Right atrium auricular region (tissue), 2 donors: ENCODE measurements around the gene BCAR3. TPM values are rescaled to one million over a fixed set of nuclear protein-coding genes. Genes with fewer than 3 reads are reported as not detected.
A peak's percentile ranks its signal among the peaks of the same experiment; 100 is the strongest.

Source experiments
- DNase-seq: peaks from one replicate; pipeline ENCODE4 v3.0.0-alpha.2; 2019; ENCODE audit warnings: low spot score
- H3K27ac ChIP-seq, 2 donors: fragments of 200-600 bp; sonication (generic); 1 replicate in 1 of 2; 2 replicates in 1 of 2; pipeline ENCODE4 v1.5.1; 2016 to 2019
- H3K27me3 ChIP-seq, 2 donors: fragments of 200-600 bp; sonication (generic); one replicate each; pipeline versions ENCODE4 v1.5.1 to v1.6.0; 2017 to 2019
- H3K36me3 ChIP-seq: fragments of 200-600 bp; sonication (generic); one replicate; pipeline ENCODE4 v1.5.1; 2016
- H3K4me1 ChIP-seq, 2 donors: fragments of 200-600 bp; sonication (generic); one replicate each; pipeline versions ENCODE4 v1.5.1 to v1.6.0; 2017 to 2019
- H3K4me3 ChIP-seq, 2 donors: fragments of 200-600 bp; sonication (generic); 1 replicate in 1 of 2; 2 replicates in 1 of 2; pipeline ENCODE4 v1.5.1; 2017 to 2019; ENCODE audit warnings: mild to moderate bottlenecking in 1 of 2, moderate library complexity in 1 of 2
- H3K9me3 ChIP-seq, 2 donors: fragments of 200-600 bp; sonication (generic); one replicate each; pipeline ENCODE4 v1.5.1; 2019
- CTCF ChIP-seq, 2 donors: fragments of 200-600 bp; sonication (generic); IDR thresholded peaks; one replicate each; pipeline ENCODE4 v1.5.1; 2019; ENCODE audit warnings: antibody characterized with exemption in 2 of 2
- total RNA-seq, 2 donors: library from RNA; depleted of rRNA; stranded (reverse); fragments of >200 nt; gene quantifications; one replicate each; pipeline ENCODE4 v1.1.0, GENCODE V29; 2016

The BCAR3 gene
- total RNA-seq, 2 donors from 2014 or later: 12.7 to 19.3 TPM

DNA sequence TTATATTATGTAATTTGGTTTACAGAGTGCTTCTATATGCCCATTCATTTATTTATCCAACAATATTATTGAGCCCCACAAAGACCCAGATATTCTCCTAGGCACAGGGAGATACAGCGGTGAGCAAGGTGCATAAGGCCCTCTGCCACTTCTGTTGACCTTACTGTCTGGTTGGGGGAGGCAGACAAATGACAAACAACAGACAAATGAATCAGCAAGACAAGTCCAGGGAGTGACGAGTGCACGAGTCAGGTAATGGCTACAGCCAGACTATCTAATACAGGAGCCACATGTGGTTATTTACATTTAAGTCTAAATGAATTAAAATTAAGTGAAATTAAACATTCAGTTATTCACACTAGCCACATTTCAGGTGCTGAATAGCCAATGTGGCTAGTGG lies 22.0 kb upstream of the BCAR3 start:
- no peak overlapping the region for H3K27ac ChIP-seq
- no peaks in the 10 kb centered on the region for H3K9me3 ChIP-seq
- H3K4me3 ChIP-seq: no peak overlapping the region
- H3K4me1 ChIP-seq: peaks cover 0 to 26% of the 10 kb centered on the region in 2 donors
- TF ChIP-seq CTCF (IDR thresholded peaks at IDR 0.05): no peak
- H3K36me3 ChIP-seq: no peaks in the 10 kb centered on the region
- no peak for DNase-seq
- no peaks in the 10 kb centered on the region for H3K27me3 ChIP-seq

GRCh38 chr1:93702828-93703183 lies 21.2 kb upstream of the BCAR3 start:
- no peak for TF ChIP-seq CTCF (IDR thresholded peaks at IDR 0.05)
- Histone ChIP-seq H3K36me3 (no peaks in the 10 kb centered on the region), H3K27ac (peak overlapping the region in 1 of 2 donors; percentile 53), H3K27me3 (no peaks in the 10 kb centered on the region), H3K9me3 (no peaks in the 10 kb centered on the region), H3K4me1 (peaks cover 0 to 19% of the 10 kb centered on the region in 2 donors), H3K4me3 (no peak overlapping the region)
- no peak for DNase-seq

DNA sequence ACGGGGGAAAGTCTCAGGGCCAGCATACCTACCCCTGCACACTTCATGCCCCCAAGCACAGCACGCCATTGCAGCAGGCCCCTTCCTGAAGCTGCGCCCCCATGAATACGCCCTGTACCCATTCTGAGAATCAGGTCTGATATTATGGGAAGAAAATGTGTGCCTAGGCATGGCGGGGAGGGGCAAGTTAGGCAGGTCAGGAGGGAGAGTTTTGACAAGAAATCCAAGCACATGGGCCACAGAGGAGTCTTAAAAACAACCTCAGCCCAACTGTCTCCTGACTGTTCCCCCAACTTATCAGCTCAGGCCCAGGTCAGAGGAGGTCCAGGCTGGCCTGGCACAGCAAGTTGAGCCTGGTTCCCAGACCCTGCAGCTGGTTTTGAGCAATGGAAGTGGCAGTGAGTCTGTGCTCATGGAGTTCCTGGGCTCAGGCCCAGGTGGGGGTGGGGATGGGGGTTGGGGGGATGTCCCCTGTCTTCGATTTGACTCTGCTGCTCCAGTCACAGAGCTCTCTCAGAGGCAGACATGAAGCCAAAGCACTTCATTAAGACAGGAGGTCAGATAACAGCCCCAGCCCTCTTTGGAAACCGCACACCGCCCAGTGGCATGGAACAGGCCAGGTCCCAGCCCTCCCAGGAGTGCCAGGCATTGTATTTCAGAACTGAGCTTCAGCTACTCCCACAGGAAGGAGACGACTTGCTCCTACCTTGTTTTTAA lies 20.6 kb upstream of the BCAR3 start:
- DNase-seq: no peak
- Histone ChIP-seq H3K36me3 (no peaks in the 10 kb centered on the region), H3K27ac (peak overlapping the region in 1 of 2 donors; percentile 53), H3K27me3 (no peaks in the 10 kb centered on the region), H3K4me3 (no peak overlapping the region), H3K9me3 (no peaks in the 10 kb centered on the region), H3K4me1 (peaks cover 0 to 19% of the 10 kb centered on the region in 2 donors)
- TF ChIP-seq CTCF (IDR thresholded peaks at IDR 0.05): no peak

DNA sequence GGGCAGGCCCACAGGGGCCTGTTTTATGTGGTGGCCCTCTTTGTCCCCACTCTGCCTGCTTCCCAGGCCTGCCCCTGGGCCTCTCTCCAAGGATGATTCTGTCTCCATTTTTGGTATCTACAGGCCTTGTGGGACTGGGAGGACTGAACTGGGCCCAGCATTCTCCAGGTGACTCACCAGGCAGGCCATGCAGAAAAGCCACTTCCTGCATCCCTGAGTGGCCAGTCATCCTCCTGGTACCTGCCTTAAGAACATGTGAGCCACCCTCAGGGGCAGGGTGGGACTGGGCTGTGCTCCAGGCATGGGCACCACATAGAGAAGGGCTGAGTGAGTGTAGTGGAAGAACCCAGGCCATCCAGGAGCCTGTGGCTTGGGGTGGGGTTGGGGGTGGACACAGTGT lies 20.0 kb upstream of the BCAR3 start:
- no peak overlapping the region for H3K4me3 ChIP-seq

DNA sequence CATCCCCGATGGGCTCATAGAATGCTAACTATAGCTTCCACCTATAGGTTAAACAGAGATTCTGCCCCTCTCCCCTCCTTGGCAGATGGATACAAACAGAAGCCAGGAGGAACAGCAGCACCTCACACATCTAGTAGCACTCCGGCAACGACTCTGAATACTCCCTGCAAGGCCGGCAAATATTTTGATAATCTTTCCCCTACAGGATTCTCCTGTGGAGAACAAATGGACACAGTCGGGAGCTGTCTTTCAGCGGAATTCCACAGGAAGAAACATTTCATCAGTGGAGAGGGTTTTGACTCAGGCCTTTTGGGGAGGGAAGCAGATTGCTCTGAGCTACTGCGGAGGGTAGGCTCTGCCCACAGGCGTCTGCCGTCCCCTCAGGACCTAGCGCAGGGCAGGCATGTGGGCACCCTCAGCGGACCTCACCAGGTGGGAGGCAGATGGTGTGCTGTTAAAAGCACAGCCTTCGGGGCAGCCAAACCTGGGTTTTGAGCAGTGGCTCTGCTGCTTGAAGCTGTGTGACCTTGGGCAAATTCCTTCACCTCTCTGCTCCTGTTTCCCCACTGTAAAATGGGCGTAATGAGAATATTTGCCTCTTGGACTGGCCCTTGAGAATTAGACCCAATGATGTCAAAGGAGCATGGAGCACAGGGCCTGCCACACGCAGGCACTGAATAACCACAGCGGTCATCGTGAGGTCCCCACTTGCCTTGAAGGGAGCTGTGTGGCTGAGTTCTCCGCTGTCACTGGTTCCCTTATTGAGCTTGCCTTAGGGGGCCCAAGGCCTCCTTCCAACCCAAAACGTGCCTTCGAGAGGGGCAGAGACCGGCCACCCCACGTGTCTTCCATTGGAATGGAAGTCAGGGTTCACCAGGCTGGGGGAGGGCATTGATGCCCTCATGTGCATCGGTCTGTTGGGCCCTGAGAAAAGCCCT lies 19.2 kb upstream of the BCAR3 start:
- DNase-seq: no peak
- Histone ChIP-seq H3K4me1 (peaks cover 0 to 19% of the 10 kb centered on the region in 2 donors), H3K27ac (no peak overlapping the region), H3K36me3 (no peaks in the 10 kb centered on the region), H3K27me3 (no peaks in the 10 kb centered on the region), H3K9me3 (no peaks in the 10 kb centered on the region), H3K4me3 (no peak overlapping the region)
- no peak for TF ChIP-seq CTCF (IDR thresholded peaks at IDR 0.05)

More for the DNA sequence above, 20.0 kb upstream of the BCAR3 start:
- no peak for DNase-seq
- H3K4me1 ChIP-seq: peaks cover 0 to 19% of the 10 kb centered on the region in 2 donors
- H3K27ac ChIP-seq: no peak overlapping the region
- TF ChIP-seq CTCF (IDR thresholded peaks at IDR 0.05): no peak
- H3K9me3 ChIP-seq: no peaks in the 10 kb centered on the region
- H3K36me3 ChIP-seq: no peaks in the 10 kb centered on the region
- no peaks in the 10 kb centered on the region for H3K27me3 ChIP-seq
